NK-92 (cell line): ENCODE data around the gene SIN3A.
A peak's percentile ranks its signal among the peaks of the same experiment; 100 is the strongest.

Experiments
- DNase-seq: peaks from one replicate; lab custom pipeline; 2025; ENCODE audit not compliant: unreplicated experiment; lab: John Stamatoyannopoulos, UW

SIN3A gene

DNA sequence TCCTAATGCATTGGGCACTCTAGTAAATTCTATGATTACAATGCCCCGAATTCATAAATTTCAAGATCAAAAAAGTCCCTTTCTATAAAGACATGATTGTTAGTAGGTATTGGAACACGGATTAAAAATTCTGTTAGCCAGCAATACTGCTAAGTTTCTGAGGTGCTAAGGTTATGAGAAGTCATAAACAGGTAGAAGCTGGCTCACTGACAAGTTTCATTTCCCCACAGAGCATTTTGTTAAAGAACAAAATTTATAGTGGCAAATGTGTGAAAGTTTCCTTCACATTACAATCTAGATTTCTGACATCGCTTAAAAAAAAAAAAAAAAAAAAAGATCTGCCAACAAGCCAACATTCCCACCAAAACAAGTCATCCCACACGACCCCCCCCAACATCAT lies 70.7 kb downstream of the SIN3A start:
- no peak for DNase-seq

- DNase-seq: no peak
These were observed 79.4 kb downstream of the SIN3A start for GRCh38 chr15:75371901-75372688.

DNA sequence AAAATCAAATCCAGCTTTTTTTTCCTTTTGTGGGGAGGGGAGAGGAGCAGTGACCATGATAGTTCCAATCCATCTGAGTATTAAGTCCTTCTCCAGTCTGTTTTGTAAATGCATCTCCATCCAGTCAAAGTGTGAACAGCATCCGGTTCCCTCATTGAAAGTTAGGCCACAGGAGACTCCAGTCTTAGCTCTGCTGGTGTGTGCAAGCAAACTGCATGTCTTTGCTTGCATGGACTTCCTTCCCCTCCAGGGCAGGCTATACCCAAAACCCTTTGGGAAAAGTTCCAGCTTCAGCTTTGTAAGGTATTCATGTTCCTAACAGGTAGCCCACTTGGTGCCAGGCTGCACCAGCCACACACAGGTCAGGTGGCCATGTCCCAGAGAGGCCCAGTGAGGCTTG lies 80.0 kb downstream of the SIN3A start:
- DNase-seq: no peak

DNA sequence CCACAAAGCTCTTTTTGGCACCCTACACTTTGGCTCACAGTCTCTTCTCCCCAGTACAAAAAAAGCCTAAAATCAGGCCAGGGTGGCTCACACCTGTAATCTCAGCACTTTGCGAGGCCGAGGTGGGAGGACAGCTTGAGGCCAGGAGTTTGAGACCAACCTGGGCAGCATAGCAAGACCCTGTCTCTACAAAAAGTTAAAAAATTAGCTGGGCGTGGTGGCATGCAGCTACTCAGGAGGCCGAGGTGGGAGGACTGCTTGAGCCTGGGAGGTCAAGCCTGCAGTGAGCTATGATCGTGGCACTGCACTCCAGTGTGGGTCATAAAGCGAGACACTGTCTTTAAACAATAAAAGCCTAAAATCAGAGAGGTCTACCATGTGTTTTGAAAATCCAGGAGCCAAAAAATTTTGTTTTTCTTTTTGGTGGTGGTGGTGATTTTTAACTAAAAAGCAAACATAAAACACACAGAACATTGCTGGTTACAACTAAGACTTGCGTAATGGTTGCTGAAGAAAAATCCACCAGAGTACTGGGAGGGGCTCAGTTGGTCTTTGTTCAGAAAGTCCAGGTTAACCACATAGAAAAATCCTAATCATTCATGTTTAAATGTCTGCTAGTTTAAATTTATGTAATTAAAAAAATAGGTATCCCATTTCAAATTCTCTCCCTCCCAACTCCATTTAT lies 81.5 kb downstream of the SIN3A start:
- DNase-seq: no peak

GRCh38 chr15:75368689-75369239 lies 82.7 kb downstream of the SIN3A start:
- DNase-seq: no peak

- peak; percentile 58 for DNase-seq
These were observed 83.4 kb downstream of the SIN3A start, which contains the start of gene MAN2C1 for GRCh38 chr15:75367913-75368688. TSS of gene MAN2C1 (minus strand) at chr15:75368607. CDS start at chr15:75368583, 24 bp downstream.

GRCh38 chr15:75367406-75367912 lies 84.0 kb downstream of the SIN3A start:
- DNase-seq: no peak

DNA sequence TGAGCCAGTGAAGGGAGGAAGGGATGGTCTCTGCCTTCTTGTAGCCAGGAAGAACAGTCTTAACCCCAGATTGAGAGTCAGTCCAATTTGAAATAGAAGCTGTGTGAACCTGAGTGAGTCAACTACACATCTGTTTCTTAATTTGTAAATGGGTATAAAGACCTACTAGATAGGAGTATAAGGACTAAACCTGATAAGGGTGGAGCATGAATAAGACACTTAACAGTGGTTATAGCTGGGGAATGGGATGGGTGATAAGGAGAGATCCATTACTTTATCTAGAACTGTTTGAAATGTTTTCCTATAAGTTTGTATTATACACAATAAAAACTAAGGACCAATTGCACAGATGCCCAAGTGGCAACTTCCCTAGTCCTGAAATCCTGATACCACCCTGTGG lies 84.5 kb downstream of the SIN3A start:
- no peak for DNase-seq

DNA sequence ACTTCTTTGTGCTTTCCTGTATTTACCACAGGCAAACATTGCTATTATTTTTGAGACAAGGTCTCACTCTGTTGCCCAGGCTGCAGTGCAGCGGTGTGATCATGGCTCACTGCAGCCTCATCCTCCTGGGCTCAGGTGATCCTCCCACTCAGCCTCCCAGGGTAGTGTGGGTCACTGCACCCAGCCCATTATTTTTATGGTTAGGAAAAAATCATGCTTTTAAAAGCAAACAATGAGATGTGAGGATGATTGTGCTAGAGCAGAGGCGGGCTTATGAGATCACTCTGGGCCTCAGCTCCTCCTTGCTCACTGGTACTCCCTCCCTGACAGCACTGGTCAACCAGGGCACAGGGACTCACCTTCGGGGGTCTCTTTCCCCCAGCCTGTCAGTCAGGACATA lies 85.3 kb downstream of the SIN3A start:
- DNase-seq: no peak

DNA sequence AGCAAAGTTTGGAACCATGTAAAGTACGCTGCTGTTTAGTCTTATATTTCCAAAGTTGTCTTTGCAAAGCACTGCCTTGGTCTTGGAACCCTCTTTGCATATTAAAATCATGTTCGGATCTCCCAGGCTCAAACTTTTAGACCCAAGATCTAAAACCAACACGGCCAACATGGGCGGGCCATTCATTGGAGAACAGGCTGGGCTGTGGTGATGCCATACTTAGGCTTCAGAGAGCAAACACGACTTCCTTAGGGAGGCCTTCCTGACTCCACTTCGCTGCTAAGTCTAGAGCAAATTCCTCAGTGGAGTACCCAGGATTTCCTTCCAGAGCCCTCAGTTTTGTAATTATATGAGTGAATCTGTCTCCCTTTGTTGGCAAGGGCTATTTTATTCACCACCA lies 86.6 kb downstream of the SIN3A start:
- DNase-seq: no peak

- DNase-seq: no peak
These were observed 87.7 kb downstream of the SIN3A start for GRCh38 chr15:75363786-75364185.

DNA sequence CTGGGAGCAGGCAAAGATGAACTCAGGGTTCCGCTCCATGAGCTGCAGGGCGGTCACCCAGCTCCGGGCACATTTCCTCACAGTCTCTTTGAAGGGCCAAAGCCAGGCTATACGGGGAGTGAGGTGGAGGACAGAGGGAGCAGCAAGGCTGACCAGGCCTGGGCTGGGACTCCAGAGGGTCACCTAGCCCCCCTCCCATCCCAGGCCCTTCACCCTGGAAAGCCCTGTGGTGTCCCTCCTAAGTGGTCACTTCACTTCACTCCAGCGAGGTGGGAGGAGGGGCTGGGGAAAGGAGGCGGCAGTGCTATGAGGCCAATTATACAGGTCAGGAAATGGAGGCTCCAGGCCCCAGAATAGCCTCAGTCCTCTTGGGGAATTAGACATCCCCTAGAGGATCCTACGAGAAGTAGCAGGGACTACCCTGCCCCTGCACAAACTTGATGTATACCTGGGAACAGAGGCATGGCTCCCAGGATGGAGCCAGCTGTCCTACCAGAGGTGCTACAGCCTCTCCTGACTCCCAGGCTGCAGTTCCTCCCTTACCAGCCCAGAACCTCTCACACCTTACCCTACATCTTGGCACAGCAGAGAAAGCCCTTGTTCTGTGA lies 88.7 kb downstream of the SIN3A start:
- DNase-seq: no peak

- no peak for DNase-seq
These were observed 89.4 kb downstream of the SIN3A start for GRCh38 chr15:75361989-75362641.

- DNase-seq: no peak
These were observed 90.0 kb downstream of the SIN3A start for GRCh38 chr15:75361361-75361988.

GRCh38 chr15:75360856-75361255 lies 90.6 kb downstream of the SIN3A start:
- DNase-seq: no peak

GRCh38 chr15:75360391-75360790 lies 91.1 kb downstream of the SIN3A start:
- DNase-seq: no peak

GRCh38 chr15:75359537-75360250 lies 91.8 kb downstream of the SIN3A start:
- no peak for DNase-seq

DNA sequence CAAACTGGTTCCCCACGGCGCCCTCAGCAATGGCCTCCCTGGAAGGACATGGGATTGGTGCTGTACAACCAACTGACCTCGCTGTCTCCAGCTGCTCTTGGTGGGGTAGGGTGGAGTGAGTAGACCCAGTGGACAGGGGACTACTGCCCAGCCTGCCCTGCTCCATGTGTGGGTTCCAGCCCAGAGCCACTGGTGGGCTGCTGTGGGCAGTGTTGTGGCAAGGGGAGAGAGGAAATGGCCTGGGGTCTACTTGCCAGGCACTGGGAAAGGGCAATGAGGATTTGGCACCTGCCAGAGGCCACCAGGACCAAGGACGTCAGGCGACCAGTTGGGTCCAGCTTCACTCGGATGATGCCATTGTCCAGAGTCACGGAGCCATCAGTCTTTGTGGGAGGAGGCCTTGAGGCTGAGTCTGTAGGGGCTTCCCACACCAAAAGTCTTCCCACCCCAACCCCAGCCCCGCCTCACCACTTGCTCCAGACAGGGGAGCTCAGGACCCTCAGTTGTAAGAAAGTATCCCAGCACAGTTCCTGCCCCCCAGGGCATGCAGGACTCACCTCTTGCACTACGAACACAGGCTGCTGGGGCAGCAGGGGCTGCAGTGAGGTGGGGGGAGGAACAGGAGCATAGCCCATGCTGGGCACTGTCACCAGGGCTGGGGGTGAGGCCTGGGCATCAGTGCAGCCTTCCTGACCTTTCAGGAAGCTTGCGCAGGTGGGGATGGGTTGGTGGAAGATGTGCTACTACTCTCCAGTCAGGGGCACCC lies 92.5 kb downstream of the SIN3A start:
- no peak for DNase-seq
